GM12873 (cell line): ENCODE data around the gene PSMB10.

Experiments
- TF ChIP-seq, protein P1 (sequence below): IDR thresholded peaks from 2 replicates; pipeline ENCODE4 v1.5.1; 2012; ENCODE audit warnings: low read depth, mild to moderate bottlenecking, moderate library complexity, low read length, control low read depth; ENCODE audit not compliant: insufficient read depth; ENCODE audit errors: missing control alignments

PSMB10 gene

DNA sequence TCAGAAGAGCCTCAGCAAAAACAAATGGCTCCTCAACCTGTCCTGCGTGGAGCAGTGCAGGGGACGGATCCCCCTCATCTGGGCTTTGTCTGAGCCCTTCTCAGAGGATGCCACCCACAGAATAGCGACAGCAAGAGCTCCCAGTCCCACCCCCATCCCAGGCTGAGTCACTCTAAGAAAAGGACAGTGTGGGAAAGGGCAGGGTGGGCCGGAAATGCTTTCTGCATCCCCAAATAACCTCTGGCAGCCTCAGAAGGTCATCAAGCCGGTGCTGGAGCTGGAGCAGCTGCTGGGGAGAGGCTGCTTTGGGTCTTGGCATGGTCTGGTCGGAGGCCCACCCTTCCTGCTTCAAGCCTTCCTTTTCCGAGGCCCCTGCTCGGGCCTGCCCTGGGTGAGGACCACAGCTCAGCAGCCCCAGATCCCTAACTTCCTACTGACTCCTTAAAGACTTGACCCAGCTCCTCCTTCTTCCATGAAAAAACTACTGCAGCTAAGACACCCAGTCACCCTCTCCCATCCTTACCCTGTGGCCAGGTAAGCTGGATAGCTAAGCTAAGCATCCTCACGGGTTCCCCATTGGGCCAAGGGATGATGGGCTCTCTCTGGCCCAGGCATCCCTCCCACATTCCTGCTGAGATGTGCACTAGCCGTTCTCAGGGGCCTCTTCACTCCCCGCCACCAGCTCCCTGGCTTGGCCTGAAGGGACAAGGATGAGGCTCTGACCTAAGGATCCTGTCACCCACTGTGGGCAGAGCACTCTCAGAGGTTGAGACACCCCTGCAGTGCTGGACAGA, 23.1 kb upstream of the PSMB10 start:
- TF ChIP-seq, protein P1, sequence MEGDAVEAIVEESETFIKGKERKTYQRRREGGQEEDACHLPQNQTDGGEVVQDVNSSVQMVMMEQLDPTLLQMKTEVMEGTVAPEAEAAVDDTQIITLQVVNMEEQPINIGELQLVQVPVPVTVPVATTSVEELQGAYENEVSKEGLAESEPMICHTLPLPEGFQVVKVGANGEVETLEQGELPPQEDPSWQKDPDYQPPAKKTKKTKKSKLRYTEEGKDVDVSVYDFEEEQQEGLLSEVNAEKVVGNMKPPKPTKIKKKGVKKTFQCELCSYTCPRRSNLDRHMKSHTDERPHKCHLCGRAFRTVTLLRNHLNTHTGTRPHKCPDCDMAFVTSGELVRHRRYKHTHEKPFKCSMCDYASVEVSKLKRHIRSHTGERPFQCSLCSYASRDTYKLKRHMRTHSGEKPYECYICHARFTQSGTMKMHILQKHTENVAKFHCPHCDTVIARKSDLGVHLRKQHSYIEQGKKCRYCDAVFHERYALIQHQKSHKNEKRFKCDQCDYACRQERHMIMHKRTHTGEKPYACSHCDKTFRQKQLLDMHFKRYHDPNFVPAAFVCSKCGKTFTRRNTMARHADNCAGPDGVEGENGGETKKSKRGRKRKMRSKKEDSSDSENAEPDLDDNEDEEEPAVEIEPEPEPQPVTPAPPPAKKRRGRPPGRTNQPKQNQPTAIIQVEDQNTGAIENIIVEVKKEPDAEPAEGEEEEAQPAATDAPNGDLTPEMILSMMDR, result no peak

DNA sequence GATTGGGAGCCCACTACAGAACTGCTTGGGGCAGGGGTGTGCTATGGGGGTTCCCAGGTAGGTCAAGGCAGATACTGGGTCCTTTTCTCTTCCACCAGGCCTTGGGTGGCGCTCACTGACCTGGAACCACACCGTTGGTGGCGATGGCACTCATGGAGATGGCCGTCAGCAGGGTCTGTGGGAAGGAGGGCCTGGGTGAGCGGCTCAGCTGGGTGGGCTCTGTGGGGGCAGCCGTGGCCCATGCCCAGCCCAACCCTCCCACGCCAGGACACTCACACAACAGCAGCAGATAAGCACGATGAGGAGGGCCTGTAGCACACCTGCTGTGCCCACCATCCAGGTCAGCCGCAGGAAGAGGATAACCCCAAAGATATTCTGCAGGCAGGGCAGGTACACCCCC, 21.0 kb upstream of the PSMB10 start:
- TF ChIP-seq, protein P1, result no peak

DNA sequence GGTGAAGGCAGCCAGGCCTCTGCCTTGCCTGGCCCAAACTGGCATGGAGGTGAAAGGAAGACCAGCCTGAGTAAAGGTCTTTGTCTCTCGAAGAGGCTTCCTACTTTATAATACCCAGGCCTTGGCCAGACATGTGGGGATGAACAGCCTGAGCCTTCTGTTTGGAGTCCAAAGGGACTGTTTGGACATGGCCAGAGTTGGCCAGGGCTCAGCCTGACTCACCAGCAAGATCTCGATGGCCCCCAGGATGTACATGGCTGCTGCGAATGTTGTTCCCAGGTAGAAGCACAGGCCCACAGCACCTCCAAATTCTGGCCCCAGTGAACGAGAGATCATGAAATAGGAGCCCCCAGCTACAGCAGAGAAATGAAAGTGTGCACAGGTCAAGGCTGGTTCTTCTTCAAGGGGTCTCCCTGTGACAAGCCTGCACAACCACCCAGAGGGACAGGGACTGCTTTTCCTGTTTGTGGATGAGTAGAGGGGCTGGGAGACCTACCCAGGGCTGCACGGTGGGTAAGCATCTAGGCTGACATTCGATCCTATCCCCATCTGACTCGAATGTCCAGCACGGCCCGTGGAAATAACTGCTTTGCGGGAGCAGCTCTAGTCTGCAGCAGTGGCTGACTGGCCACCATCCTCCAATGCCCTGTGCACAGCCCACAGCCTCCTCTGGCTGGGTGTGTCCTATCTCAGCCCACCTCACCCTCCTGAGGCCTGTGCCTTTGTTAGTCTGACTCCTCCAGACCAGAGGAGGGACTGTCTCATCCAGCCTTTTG, 18.0 kb upstream of the PSMB10 start:
- TF ChIP-seq, protein P1, result no peak

DNA sequence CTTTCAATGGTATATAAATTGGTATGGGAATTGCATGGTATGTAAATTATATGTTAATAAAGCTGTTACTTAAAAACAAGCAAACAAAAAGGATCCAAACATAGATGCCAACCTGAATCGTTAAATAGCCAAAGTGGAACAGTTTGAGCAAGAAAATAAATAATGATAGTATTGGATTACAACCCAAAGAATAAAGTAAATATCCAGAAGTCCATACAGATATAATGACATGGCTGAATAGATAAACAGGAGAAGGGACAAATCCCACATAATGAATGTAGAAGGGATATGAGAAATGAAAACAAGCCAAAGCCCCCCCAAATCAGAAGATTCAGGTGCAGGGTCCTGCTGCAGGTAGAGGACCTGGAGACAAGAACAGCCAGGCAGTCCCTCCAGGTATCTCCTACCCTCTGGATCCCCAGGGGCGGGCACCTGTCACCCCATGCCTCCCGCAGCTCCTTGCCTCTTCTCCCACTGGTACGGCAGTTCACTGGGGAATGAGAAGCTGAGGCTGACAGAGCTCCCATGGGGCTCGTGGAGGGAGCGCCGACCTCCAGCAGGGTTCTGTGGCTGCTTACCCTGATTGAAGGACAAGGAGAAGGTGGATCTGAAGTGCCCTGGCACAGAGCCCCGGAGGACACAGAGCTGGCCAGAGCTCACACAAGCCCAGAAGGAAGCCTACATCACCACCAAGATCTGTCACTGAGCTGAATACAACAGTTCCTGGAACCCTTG, 17.2 kb upstream of the PSMB10 start:
- TF ChIP-seq, protein P1, result no peak

DNA sequence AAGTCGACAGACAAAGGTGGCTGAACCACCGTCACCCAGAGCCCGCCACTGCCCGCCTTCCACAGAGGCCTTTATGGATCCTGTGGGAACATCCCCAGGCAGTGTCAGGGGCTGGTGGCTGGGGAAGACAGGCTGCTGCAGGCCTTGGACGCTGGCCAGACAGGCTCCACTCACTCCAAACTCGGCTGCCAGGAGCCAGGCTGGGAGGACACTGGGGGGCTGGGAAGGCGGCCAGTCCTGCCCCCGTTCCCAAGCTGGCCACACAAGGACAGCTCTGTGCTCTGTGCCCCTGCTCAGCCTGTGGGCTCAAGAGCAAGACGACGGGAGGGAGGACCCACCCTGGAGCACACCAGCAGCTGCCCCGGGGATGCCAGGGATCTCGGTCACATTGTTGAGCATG, 14.8 kb upstream of the PSMB10 start:
- TF ChIP-seq, protein P1, result no peak

DNA sequence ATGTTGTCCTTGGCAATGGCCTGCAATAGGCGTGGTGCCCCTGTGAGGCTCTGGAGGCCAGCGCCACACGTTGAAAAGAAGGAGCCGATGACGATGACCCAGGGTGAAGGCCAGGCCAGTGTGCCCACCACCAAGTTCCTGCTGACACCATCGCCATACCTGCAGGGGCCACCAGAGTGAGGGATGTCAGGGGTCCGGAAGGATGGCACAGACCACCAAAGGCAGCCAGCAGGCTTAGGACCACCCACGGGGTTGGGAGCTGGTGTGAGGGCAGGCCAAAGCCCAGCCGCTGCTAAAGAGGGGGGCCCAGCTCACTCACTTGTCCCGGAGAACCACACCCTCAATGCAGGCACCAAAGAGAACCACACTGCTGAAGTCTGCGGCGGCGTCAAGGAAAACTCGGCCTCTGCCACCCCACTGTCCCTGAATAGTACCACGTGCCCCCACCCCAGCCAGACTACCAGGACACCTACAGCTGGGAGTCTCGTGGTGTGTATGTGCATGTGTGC, 13.7 kb upstream of the PSMB10 start:
- TF ChIP-seq, protein P1, result no peak

DNA sequence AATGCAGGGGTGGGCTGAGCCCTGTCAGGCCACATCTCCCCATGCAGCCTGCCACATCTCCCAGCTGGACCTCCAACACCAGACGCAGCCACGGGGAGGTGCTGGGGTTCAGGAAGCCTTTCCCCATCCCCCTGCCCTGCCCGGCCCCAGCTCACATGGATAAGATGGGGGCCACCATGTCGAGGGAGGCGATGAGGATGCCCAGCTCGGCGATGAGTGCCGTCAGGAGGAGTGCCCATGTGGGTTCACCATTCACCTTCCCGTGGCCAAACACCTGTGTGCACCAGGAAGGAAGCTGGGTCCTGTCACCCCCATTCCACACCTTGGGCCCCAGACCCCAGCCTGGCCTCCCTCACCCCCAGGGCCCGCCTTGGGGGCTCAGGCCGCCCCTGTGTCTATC, 13.0 kb upstream of the PSMB10 start:
- TF ChIP-seq, protein P1, result no peak
